Smooth muscle cell (in vitro differentiated cells): ENCODE results near the gene KMT2C. TPM values are rescaled to one million over a fixed set of nuclear protein-coding genes. Genes with fewer than 3 reads are reported as not detected.

Experiments used
- polyA plus RNA-seq: library from polyadenylated mRNA; unstranded; fragments of >200 nt; fragmentation: Nextera tagmentation; extraction: Ambion mirVana; gene quantifications from 2 replicates; pipeline ENCODE4 v1.2.1, GENCODE V29; 2016
- small RNA-seq: library from RNA; depleted of rRNA; stranded (forward); fragments of <200 nt; gene quantifications from one replicate; pipeline ENCODE3, GENCODE V24; 2014
- total RNA-seq: library from RNA; depleted of rRNA; stranded (reverse); fragments of >200 nt; gene quantifications from 2 replicates; pipeline ENCODE4 v1.2.3, GENCODE V29; 2014

The KMT2C gene
- total and polyA plus RNA-seq, 2 experiments from 2014 or later, result 10.1 to 36.7 TPM

Small RNA genes within 50 kb of the gene (small RNA-seq; reads per million reads assigned to genes)
- gene AC104692.1, result not detected
- gene AC104692.2, result not detected
- not detected for gene RF00019

Other genes with a start within 250 kb of the KMT2C start
- 1.8 and 2.3 TPM in 2 replicates for gene XRCC2, start 240.1 kb upstream of the KMT2C start, total RNA-seq
- gene XRCC2, start 240.1 kb upstream of the KMT2C start, polyA plus RNA-seq, result 0.72 and 1.8 TPM in 2 replicates